ENCODE measurements around the gene CARHSP1.

The CARHSP1 gene

GRCh38 chr16:8869212-8869987, 594 bp upstream of the CARHSP1 start:
- DNase-seq, result no peak

GRCh38 chr16:8867932-8868415, 832 bp downstream of the CARHSP1 start:
- DNase-seq, result peak; percentile 70

DNA sequence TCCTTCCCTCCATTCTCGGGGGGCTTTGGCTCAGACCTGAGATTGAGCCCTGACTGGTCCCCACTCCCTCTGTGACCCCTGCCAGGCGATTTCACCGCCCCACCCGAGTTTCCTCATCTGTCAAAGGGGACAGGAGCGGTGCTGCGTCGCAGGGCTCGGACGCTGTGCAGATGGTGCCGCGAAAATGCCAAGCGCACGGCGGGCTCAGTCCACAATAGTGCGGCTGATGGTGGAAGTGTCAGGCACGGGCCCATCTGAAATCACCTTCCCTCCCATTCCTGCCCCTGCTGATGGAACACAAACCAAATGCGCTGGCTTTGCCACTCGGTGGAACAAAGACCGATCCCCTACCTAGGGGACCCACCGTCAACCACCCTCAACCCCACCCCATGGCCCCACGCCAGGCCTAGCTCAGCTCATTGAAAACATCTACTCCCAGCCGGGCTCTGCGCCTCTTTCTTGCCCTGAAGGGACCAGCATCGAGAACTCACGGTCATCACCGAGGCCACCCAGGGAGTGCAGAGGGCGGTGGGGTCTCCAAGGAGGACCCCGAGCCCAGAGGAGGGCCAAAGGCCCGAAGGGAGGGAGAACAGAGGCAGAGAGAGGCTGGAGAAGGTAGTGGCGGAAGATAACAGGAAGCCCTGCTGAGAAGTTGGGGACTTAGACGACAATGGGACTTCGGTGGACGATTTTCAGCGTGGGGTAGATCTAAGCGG, 1.4 kb downstream of the CARHSP1 start:
- DNase-seq, result no peak

GRCh38 chr16:8866884-8867215, 2.0 kb downstream of the CARHSP1 start:
- DNase-seq, result no peak

DNA sequence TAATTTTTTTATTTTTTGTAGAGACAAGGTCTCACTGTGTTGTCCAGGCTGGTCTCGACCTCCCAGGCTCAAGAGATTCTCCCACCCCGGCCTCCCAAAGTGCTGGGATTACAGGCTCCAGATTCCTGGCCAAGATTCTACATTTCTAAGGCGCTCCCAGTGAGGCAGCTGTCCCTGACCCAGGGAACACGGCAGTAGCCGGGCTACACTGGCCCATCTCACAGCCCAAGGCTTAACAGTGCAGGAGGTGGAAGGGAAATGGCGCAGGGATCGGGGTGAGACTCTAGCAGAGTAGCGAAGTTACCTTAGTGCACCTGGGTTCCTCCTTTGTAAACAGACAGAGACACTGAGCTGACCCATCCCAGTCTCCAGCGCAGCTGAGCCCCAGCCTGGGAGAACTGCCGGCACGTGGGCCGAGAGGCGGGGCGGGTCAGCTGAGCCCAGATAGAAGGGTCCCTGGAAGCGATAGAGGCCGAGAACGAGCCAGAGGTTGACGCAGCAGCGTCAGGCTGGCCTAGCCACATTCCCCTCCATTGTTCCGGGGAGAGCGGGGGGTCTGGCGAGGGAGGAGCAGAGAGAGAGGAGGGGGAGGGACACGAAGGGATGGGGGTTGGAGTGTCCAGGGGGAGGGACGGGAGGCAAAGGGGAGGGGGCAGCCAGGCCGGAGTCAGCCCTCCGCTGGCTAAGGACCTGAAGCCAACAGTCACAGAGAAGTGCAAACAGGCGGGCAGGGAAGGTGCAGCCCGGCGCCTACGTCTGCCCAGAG, 2.5 kb downstream of the CARHSP1 start:
- no peak for DNase-seq

DNA sequence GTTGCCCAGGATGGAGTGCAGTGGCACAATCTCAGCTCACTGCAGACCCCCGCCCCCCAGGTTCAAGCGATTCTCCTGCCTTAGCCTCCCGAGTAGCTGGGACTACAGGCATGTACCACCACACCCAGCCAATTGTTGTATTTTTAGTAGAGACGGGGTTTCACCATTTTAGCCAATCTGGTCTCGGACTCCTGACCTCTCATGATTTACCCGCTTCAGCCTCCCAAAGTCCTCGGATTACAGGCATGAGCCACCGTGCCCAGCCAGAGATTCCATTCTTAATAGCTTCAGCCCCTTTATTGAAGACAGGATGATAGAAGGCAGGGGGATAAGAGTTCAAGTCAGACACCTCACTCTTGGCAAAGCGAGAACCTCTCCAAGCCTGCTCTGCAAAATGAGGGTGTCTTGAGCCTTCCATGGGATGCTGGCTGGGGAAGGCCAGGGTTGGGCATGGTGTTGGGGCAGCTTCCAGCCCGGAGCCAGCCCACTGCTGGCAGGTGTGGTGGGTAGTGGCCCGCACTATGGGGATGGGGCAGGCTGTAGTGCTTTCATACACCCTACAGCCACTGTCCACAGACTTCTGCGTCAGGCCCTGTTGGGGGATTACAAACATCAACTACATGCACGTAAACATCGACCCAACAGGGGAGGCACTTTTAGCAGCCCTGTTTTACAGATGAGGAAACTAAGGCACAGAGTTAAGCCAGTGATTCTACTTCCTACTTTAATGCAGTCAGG, 3.5 kb downstream of the CARHSP1 start:
- DNase-seq, result no peak

- DNase-seq, result no peak
Observed at GRCh38 chr16:8864480-8865110, 4.2 kb downstream of the CARHSP1 start.

DNA sequence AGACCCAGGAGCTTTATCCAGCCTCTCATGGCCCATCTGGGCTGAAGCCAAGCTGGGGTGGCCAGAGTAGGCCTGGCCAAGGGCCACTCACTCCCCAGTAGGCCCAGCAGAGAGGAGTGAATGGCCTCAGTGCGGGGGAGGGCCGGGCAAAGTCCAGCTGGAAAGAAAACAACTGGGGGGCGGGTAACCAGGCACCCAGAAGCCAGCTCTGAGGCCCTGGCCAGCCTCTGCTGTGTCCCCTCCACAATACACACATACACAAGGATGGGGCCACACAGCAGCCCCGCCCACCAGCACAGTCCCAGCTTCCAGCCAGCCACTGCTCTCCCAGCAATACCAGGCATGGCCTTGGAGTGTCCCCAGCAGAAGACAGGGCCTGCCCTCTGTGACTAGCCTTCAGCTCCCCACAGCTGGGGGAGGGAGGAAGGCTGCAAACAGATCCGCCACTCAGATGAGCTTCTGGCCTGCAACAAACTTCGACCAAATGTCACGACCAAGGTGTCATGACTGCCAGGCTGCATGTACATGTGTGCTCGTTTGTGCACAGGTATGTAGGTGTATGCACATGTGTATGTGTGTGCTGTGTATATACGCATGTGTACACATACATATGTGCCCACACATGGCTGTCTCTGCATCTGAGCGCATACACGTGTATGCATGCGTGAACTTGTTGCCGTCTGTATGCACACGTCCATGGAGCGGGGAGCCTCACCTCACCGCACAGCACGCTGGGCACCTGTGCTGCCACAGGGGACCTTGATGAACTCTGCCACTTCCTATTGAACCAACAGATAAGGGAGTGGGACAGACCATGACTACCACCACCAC, 5.0 kb downstream of the CARHSP1 start:
- no peak for DNase-seq

DNA sequence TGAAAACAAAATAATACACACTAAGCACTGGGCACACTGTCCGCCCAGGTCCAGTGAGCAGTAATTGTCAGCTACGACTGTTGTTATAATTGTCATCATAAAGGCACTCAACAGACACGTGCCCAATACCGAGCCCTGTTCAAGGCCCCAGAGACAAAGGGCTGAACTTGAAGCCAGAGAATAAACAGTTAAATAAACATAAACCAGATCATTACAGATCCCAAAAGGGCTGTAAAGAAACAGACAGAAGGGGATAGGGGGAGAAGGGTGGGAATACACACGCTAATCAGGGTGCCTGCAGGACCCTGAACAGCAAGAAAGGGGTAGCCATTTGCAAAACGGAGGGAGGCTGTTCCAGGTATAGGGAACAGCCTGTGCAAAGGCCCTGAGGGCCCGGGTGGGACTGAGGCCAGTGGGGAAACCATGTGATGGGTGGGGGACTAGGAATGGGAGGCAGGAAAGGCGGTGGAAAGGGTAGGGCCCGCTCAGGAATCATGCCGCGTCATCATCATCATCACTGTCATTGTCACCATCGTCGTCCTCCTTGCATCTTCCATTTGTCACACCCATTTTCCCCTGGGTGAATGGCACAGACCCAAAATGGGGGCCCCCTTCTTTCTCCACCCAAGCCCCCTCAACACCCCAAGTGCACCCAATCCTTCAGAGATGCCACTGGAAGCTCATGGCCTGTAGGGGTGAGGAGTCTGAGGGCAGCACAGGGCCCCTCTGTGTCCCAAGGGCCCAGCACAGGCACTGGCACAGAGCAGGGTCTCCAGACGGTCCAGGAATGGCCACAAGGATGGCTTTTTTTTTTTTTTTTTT, 6.3 kb downstream of the CARHSP1 start:
- DNase-seq, result no peak

- no peak for DNase-seq
Observed at GRCh38 chr16:8861563-8862308, 7.1 kb downstream of the CARHSP1 start.

- no peak for DNase-seq
Observed at GRCh38 chr16:8859913-8860881, 8.6 kb downstream of the CARHSP1 start.

DNA sequence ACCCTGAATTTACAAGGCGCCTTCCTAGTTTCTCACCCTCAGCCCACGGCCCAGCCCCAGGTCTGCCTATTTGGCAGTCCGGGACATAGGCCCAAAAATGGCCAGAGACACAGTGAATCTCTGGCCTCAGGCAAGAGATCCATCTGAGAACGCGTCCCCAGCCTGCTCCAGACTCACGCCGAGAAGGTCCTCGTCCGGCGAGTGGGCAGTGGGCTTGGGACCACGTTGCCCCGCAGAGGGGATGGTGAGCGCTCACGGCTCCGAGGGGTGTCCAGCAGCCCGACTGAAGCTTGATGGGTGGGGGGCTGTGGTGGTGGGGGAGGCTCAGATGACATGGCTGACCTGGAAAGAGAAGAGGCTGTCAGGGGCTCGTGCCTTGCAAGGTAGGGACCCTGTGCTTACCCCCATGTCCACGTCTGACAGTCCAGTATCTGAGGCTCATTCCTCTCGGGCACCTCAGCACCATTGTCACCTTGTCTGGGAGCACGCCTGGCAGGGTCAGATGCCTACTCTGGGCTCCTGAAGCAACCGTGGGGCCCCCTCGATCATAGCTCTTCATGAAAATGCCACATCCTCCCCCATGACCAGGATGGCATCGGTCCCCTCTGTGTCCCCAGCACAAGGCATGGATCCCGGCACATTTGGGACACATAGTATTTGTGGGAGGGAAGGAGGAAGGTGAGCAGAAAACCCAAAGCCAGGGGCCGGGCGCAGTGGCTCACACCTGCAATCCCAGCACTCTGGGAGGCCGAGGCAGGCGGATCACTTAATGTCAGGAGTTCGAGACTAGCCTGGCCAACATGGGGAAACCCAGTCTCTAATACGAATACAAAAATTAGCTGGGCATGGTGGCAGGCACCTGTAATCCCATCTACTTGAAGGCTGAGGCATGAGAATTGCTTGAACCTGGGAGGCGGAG, 9.6 kb downstream of the CARHSP1 start:
- DNase-seq, result no peak

DNA sequence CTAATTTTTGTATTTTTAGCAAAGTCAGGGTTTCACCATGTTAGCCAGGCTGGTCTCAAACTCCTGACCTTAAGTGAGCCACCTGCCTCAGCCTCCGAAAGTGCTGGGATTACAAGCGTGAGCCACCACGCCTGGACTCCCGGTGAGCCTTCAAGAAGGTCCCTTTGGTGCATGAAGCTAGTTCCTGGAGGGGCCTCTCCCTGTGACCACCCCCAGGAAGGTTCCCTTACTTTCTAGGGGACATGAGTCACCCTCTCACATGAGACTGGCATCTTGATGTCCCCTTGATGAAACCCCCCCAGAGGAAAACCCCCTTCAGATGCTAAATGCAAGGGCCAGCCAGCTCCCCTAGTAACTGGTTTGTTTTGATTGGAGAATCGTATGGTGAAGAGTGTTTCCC, 12.8 kb downstream of the CARHSP1 start:
- no peak for DNase-seq

GRCh38 chr16:8855051-8855786, 13.6 kb downstream of the CARHSP1 start:
- DNase-seq, result no peak

DNA sequence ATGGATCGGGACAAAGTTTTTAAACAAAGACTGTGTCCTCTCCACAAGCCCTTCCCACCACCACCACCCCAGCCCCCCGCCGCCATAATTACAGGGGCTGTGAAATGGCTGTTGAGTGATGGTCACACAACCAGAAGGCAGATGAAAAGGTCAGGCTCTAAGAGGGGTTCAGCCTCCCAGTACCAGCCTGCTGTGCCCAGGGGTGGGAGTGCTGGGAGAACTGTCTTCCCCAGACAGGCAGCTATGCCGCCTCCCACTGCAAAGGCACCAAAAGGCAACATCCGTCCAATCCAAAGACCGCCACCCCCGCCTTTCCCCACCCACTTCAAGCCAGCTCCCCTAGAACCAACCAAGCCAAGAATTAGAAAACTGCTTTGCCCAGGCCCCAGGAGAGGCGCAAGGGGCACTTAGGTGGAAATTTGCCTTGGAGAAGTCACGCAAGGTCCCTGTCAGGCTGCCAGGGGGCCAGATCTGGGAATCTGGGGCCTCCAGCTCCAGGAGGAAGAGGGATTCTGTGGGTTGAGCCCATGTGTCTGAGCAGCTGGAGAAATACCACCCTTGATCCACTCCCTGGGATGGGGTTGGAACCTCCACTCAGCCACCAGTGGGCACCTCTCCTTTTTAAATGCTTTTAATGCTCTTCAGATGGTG, 14.4 kb downstream of the CARHSP1 start:
- DNase-seq, result no peak

DNA sequence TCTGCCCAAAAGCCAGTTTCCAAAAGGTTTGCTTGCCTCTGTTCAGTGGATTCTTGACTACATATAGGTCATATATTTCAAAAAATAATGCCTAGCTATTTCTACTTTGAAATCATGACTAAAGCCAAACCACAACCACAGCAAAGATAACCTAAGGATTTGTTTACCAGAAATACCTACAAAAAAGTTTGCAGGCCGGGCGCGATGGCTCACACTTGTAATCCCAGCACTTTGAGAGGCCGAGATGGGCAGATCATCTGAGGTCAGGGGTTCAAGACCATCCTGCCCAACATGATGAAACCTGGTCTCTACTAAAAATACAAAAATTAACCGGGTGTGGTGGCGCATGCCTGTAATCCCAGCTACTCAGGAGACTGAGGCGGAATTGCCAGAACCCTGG, 15.2 kb downstream of the CARHSP1 start:
- no peak for DNase-seq

Measured in CD4-positive, alpha-beta T cell treated with Interleukin-12 subunit alpha and Interleukin-12 subunit beta, for 1 hour (primary cell).